CD14-positive monocyte (primary cell): ENCODE measurements around the gene IRX4. TPM values are rescaled to one million over a fixed set of nuclear protein-coding genes. Genes with fewer than 3 reads are reported as not detected.
A peak's percentile ranks its signal among the peaks of the same experiment; 100 is the strongest.

ENCODE experiments used
- DNase-seq, 3 donors: peaks; one replicate each; pipeline ENCODE4 v3.0.0-alpha.2; 2011 to 2022
- H2AFZ ChIP-seq: 2 replicates; pipeline ENCODE4 v1.6.0; 2012; ENCODE audit warnings: mild to moderate bottlenecking, low read depth, low read length, inconsistent platforms; ENCODE audit not compliant: insufficient read depth, poor library complexity, severe bottlenecking
- H3K27ac ChIP-seq, 2 donors: 1 replicate in 1 of 2; 2 replicates in 1 of 2; pipeline ENCODE4 v1.5.1; 2012 to 2013; ENCODE audit warnings: low read length in 2 of 2, control low read depth in 1 of 2, inconsistent platforms in 1 of 2, low read depth in 1 of 2, mild to moderate bottlenecking in 1 of 2
- H3K27me3 ChIP-seq, 2 donors: one replicate each; pipeline versions ENCODE4 v1.6.0 to v1.6.1; 2011 to 2013; ENCODE audit warnings: low read length in 2 of 2; ENCODE audit not compliant: control insufficient read depth in 2 of 2, insufficient read depth in 2 of 2
- H3K36me3 ChIP-seq, 2 donors: replicated peaks in 1 of 2; 1 replicate in 1 of 2; 2 replicates in 1 of 2; pipeline versions ENCODE4 v1.5.1 to v1.6.1; 2012 to 2013; ENCODE audit warnings: low read length in 2 of 2, control low read depth in 1 of 2, inconsistent platforms in 1 of 2, mild to moderate bottlenecking in 1 of 2; ENCODE audit not compliant: insufficient read depth in 2 of 2, control insufficient read depth in 1 of 2
- H3K4me1 ChIP-seq, 2 donors: 1 replicate in 1 of 2; 2 replicates in 1 of 2; pipeline versions ENCODE4 v1.5.1 to v1.6.1; 2012 to 2013; ENCODE audit warnings: low read length in 2 of 2, control low read depth in 1 of 2, inconsistent platforms in 1 of 2, mild to moderate bottlenecking in 1 of 2, moderate library complexity in 1 of 2; ENCODE audit not compliant: insufficient read depth in 2 of 2, control insufficient read depth in 1 of 2
- H3K4me2 ChIP-seq: replicated peaks from 2 replicates; pipeline ENCODE3; 2012; ENCODE audit warnings: low read length, moderate library complexity, mild to moderate bottlenecking; ENCODE audit not compliant: poor library complexity, severe bottlenecking; ENCODE audit errors: extremely low read depth
- H3K4me3 ChIP-seq, 3 experiments: fragments of 200-600 bp in 1 of 3; sonication (generic) in 1 of 3; replicated peaks in 1 of 3; 1 replicate in 2 of 3; 2 replicates in 1 of 3; pipeline ENCODE4 v1.5.1; 2011 to 2013; ENCODE audit warnings: low read length in 3 of 3, mild to moderate bottlenecking in 3 of 3, control low read depth in 2 of 3, low read depth in 2 of 3, inconsistent platforms in 1 of 3, moderate library complexity in 1 of 3
- H3K79me2 ChIP-seq: 2 replicates; pipeline ENCODE4 v1.6.0; 2012; ENCODE audit warnings: mild to moderate bottlenecking, control low read depth, inconsistent platforms, low read length, moderate library complexity; ENCODE audit not compliant: insufficient read depth
- H3K9ac ChIP-seq: 2 replicates; pipeline ENCODE4 v1.6.0; 2017; ENCODE audit warnings: low read length, mild to moderate bottlenecking; ENCODE audit not compliant: insufficient read depth, poor library complexity, severe bottlenecking
- H3K9me3 ChIP-seq, 2 donors: replicated peaks in 1 of 2; 1 replicate in 1 of 2; 2 replicates in 1 of 2; pipeline versions ENCODE4 v1.5.1 to v1.6.1; 2012 to 2013; ENCODE audit warnings: low read length in 2 of 2, control low read depth in 1 of 2; ENCODE audit not compliant: control insufficient read depth in 1 of 2, insufficient read depth in 1 of 2
- H4K20me1 ChIP-seq: 2 replicates; pipeline ENCODE4 v1.6.0; 2012; ENCODE audit warnings: mild to moderate bottlenecking, low read length, control low read depth, moderate library complexity; ENCODE audit not compliant: insufficient read depth
- H3K27ac Mint-ChIP-seq, 7 donors: one replicate each; pipeline ENCODE4 v1.8.0; 2020; ENCODE audit warnings: mild to moderate bottlenecking in 7 of 7, mixed read lengths in 7 of 7, moderate library complexity in 6 of 7, inconsistent platforms in 2 of 7
- H3K27me3 Mint-ChIP-seq, 3 donors: one replicate each; pipeline ENCODE4 v1.8.0; 2021 to 2022; ENCODE audit warnings: low read depth in 3 of 3, mild to moderate bottlenecking in 3 of 3, mixed read lengths in 3 of 3, moderate library complexity in 3 of 3, inconsistent platforms in 1 of 3
- H3K36me3 Mint-ChIP-seq, 2 donors: one replicate each; pipeline ENCODE4 v1.8.0; 2020; ENCODE audit warnings: mixed read lengths in 2 of 2, inconsistent platforms in 1 of 2, mild to moderate bottlenecking in 1 of 2
- H3K4me1 Mint-ChIP-seq: one replicate; pipeline ENCODE4 v1.8.0; 2020; ENCODE audit warnings: mild to moderate bottlenecking, mixed read lengths
- H3K4me3 Mint-ChIP-seq, 2 donors: one replicate each; pipeline ENCODE4 v1.8.0; 2020; ENCODE audit warnings: mild to moderate bottlenecking in 2 of 2, mixed read lengths in 2 of 2, moderate library complexity in 1 of 2
- H3K9me3 Mint-ChIP-seq, 7 donors: one replicate each; pipeline ENCODE4 v1.8.0; 2020 to 2022; ENCODE audit warnings: mixed read lengths in 7 of 7, mild to moderate bottlenecking in 6 of 7, moderate library complexity in 6 of 7, inconsistent platforms in 2 of 7
- WGBS: methylation state at CpG from one replicate; pipeline ENCODE4 v1.1.5; 2013; ENCODE audit warnings: missing lambda C conversion rate; ENCODE audit not compliant: insufficient coverage; 5-methylcytosine and 5-hydroxymethylcytosine counted together
- intact Hi-C, 2 donors: fragments of 100-400 bp; cut with micrococcal nuclease; formaldehyde crosslinking; loops; one replicate each; pipeline versions ENCODE4 v1.15.0 to v1.15.1; 2023
- polyA plus RNA-seq, 3 donors: library from polyadenylated mRNA; depleted of rRNA in 1 of 3; unstranded in 2 of 3; stranded (reverse) in 1 of 3; fragments of 300-500 nt in 2 of 3; fragments of >200 nt in 1 of 3; fragmentation: Illumina TruSeq in 2 of 3; gene quantifications; 1 replicate in 2 of 3; 2 replicates in 1 of 3; pipeline ENCODE4 v1.2.3, GENCODE V29; 2012 to 2021
- TF ChIP-seq, protein P1 (sequence below): fragments of 200-600 bp; IDR thresholded peaks from one replicate; pipeline ENCODE4 v1.8.0; 2022; ENCODE audit warnings: antibody characterized with exemption, mild to moderate bottlenecking

Gene IRX4
- polyA plus RNA-seq, 3 donors, result not detected

DNA sequence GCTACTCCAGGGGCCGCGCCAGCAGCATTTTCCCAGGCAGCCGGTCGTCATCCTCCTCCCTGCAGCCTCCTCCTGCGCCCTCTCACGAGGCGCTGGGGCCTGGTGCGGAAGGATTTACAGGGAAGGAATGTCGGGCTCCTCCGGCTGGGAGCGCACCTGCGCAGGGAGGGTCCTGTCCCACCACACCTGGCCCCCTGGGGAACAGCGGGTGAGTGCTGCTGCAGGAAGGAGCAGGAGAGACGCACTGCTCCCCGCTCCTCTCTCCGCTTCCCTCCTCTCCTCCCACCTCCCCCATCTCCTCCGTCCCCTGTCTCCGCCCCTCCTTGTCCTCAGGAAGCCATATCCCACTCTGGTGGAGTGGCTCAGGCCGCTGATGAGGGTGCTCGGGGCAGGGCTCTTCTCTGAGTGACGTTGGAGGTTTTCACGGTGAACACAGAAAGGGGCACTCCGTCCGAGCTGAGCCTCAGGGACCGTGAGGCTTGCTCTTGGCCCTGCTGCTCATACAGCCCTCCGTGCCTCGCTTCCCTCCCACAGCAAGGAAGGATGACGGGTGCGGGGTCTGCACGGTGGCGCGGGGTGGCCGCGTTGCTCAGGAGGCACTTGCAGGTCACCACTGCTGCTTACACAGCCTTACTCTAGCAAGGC, 31.3 kb downstream of the IRX4 start:
- DNase-seq, result no peak
- Histone ChIP-seq H3K4me2 (no peak overlapping the region), H3K4me1 (no peaks in the 10 kb centered on the region), H3K36me3 (no peaks in the 10 kb centered on the region), H2AFZ (no peak overlapping the region), H3K9me3 (no peaks in the 10 kb centered on the region), H3K9ac (no peak overlapping the region), H3K79me2 (no peaks in the 10 kb centered on the region), H3K27me3 (peaks cover 6 to 34% of the 10 kb centered on the region in 2 donors), H4K20me1 (no peaks in the 10 kb centered on the region), H3K27ac (no peak overlapping the region), H3K4me3 (no peak overlapping the region)
- peaks cover 0 to 4% (median 0%) of the 10 kb centered on the region in 7 donors for H3K9me3 Mint-ChIP-seq
- 2% methylated on average over 24 of the region's 34 CpGs for WGBS
- H3K4me1 Mint-ChIP-seq, result no peaks in the 10 kb centered on the region
- TF ChIP-seq, protein P1, sequence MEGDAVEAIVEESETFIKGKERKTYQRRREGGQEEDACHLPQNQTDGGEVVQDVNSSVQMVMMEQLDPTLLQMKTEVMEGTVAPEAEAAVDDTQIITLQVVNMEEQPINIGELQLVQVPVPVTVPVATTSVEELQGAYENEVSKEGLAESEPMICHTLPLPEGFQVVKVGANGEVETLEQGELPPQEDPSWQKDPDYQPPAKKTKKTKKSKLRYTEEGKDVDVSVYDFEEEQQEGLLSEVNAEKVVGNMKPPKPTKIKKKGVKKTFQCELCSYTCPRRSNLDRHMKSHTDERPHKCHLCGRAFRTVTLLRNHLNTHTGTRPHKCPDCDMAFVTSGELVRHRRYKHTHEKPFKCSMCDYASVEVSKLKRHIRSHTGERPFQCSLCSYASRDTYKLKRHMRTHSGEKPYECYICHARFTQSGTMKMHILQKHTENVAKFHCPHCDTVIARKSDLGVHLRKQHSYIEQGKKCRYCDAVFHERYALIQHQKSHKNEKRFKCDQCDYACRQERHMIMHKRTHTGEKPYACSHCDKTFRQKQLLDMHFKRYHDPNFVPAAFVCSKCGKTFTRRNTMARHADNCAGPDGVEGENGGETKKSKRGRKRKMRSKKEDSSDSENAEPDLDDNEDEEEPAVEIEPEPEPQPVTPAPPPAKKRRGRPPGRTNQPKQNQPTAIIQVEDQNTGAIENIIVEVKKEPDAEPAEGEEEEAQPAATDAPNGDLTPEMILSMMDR, result no peak
- H3K4me3 Mint-ChIP-seq, result peak overlapping the region in 1 of 2 donors; percentile 51
- intact Hi-C loops, result no loop called here
- peaks cover 51 to 78% (median 69%) of the 10 kb centered on the region in 3 donors for H3K27me3 Mint-ChIP-seq
- no peaks in the 10 kb centered on the region for H3K36me3 Mint-ChIP-seq
- no peak overlapping the region for H3K27ac Mint-ChIP-seq

DNA sequence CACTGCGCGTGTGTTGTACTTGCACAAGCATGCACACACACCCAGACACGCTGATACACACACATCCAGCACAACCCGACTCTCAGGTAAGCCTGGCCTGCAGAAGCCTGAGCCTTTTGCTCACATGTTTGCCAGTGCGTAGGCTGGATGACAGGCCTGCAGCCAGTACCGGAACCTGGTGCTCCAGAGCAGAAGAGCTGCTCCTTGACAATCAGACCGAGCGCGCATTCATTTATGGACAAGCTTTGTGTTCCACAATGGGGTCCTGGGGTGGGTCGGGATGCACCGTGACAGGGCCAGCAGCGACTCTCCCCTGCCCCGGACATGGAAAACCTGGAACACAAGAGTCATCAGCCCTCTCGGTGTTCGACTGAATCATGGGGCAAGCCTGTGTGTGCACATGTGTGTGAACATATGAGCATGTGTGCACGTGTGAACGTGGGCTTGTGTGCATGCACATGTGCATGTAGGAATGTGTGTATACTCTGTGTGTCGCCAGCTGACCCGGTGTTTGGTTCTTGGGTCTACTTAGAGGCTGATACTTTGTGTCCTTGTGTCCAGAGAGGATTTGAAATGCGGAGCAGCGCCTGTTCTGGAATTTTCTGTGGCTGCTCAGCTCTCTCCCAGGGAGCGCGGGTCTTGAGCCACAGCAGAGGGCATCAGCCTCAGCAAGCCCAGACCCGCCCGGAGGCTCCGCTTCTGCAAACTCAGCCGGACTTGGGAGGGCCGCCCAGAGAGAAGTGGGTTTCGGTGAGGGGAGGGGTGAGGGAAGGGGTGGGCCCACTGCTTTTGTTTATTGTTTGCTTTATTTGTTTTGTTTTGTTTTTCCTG, 32.2 kb downstream of the IRX4 start:
- Histone ChIP-seq H4K20me1 (no peaks in the 10 kb centered on the region), H3K9me3 (no peaks in the 10 kb centered on the region), H3K4me1 (no peaks in the 10 kb centered on the region), H3K9ac (no peak overlapping the region), H3K27me3 (peaks cover 6 to 34% of the 10 kb centered on the region in 2 donors), H3K4me2 (no peak overlapping the region), H3K79me2 (no peaks in the 10 kb centered on the region), H3K27ac (no peak overlapping the region), H2AFZ (no peak overlapping the region), H3K36me3 (no peaks in the 10 kb centered on the region), H3K4me3 (no peak overlapping the region)
- H3K9me3 Mint-ChIP-seq, result peaks cover 0 to 4% (median 0%) of the 10 kb centered on the region in 7 donors
- intact Hi-C loops, result no loop called here
- no peaks in the 10 kb centered on the region for H3K4me1 Mint-ChIP-seq
- peaks cover 51 to 69% (median 61%) of the 10 kb centered on the region in 3 donors for H3K27me3 Mint-ChIP-seq
- peak overlapping the region in 1 of 2 donors; percentile 69 for H3K4me3 Mint-ChIP-seq
- no peak for DNase-seq
- no peak overlapping the region for H3K27ac Mint-ChIP-seq
- WGBS, result 63% methylated on average over 27 of the region's 29 CpGs
- H3K36me3 Mint-ChIP-seq, result no peaks in the 10 kb centered on the region
- TF ChIP-seq, protein P1, result no peak
